Fibroblast of gingiva (primary cell): Measurements from ENCODE around the gene HAUS6.
A peak's percentile ranks its signal among the peaks of the same experiment; 100 is the strongest.
"Not testable (repeated sequence)": the region's sequence is repeated elsewhere in the genome, so short reads cannot be mapped to it uniquely, and the experiment has no call there.

Source experiments
- DNase-seq: peaks from one replicate; pipeline ENCODE4 v3.0.0-alpha.2; 2011; ENCODE audit warnings: low read depth

The HAUS6 gene

DNA sequence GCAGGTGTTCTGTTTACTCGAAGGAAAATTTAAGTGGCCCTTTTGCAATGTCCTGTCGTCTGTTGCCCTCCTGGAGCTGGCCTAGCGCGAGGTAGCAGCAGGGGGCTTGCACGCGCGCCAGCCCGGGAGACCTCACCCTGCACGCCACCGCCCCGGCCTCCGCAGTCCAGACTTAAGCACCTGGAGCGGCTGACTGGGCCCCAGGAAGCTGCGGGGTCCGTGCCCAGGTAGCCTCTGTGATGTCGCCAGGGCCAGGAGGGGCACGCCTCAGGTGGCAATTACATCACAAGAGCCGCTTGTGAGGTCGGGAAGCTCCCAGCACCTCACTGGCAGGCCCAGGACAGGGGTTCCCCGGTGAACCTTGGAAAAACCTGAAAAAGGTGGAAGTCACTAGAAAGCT is 69.7 kb downstream of the HAUS6 start, which contains the start of gene SAXO1:
Gene SAXO1 (minus strand): TSS at position 195 of the 400 bp plus-strand sequence. CDS start 301 bp downstream, outside the sequence.
- DNase-seq = no peak

- DNase-seq = no peak
Observed at GRCh38 chr9:19032406-19032805, 70.3 kb downstream of the HAUS6 start.

GRCh38 chr9:19030899-19031298 is 71.8 kb downstream of the HAUS6 start:
- no peak for DNase-seq

- DNase-seq = peak; percentile 50
Observed at GRCh38 chr9:19028835-19029451, 73.8 kb downstream of the HAUS6 start.

DNA sequence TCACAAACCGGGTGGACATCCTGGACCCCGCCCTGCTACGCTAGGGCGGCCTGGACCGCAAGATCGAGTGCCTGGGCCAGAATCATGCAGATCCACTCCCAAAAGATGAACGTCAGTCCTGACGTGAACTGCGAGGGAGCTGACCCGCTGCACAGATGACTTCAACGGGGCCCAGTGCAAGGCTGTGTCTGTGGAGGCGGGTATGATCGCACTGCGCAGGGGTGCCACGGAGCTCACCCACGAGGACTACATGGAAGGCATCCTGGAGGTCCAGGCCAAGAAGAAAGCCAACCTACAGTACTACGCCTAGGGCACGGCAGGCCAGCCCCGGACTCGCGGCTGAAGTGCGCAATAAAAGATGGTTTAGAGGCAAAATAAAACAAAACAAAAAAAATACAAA is 74.9 kb downstream of the HAUS6 start:
- no peak for DNase-seq

GRCh38 chr9:19026375-19026774 is 76.3 kb downstream of the HAUS6 start:
- no peak for DNase-seq

GRCh38 chr9:19023078-19023477 is 79.6 kb downstream of the HAUS6 start:
- DNase-seq = no peak

DNA sequence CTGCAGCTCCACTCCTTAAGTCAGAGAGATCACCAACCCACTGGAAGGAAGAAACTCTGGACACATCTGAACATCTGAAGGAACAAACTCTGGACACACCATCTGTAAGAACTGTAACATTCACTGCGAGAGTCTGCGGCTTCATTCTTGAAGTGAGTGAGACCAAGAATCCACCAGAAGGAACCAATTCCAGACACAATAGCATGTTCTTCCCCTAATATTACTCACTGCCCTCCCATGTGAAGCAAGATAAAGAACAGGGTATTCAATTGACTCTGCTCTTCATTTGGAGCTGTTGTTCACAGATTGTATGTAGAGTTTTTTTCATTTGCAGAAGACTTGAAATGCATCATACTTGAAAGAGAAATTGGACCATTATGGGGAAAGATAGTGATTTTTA is 80.5 kb downstream of the HAUS6 start:
- no peak for DNase-seq

GRCh38 chr9:19021649-19022048 is 81.1 kb downstream of the HAUS6 start:
- DNase-seq = not testable (repeated sequence)

DNA sequence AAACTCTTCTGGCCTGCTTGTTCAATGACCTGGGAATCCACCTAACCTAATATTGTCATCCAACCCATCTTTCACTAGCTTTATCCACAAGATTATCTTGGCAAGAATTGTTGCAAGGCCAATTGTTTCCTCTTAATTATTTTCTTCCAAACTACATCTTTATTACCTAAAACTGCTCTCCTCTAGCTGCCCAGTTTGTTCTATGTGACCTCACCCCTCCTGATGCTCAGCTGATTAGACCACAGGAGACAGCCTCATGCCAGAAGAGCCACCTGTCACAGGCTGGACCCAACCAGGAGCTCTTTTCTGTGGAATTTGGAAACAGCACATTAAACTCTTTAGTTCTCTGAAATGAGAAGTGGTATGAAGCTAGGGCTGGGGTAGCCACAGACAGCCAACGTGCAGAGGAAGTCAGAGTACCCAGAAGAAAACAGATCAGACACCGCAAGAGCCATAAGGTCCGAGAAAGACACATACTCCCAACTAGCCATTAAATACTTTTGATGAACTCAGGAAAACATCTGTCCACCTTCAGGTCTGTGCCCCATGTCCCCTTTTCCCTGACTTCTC is 81.7 kb downstream of the HAUS6 start:
- DNase-seq = no peak

GRCh38 chr9:19018201-19018600 is 84.5 kb downstream of the HAUS6 start:
- DNase-seq = peak; percentile 19

GRCh38 chr9:19009391-19009965 is 93.2 kb downstream of the HAUS6 start:
- DNase-seq = no peak
